Spleen (tissue), 11 donors: ENCODE results near the gene TNFRSF21. TPM values are rescaled to one million over a fixed set of nuclear protein-coding genes. Genes with fewer than 3 reads are reported as not detected.

Source experiments
- DNase-seq: peaks from one replicate; pipeline ENCODE4 v3.0.0-alpha.2; 2020
- H3K27ac ChIP-seq, 8 donors: fragments of 200-600 bp; sonication (generic) in 7 of 8; 1 replicate in 4 of 8; 2 replicates in 4 of 8; pipeline versions ENCODE4 v1.5.0 to v1.8.0; 2016 to 2021; ENCODE audit warnings: inconsistent platforms in 4 of 8, mild to moderate bottlenecking in 4 of 8, moderate library complexity in 1 of 8
- H3K27me3 ChIP-seq, 7 donors: fragments of 200-600 bp; sonication (generic) in 6 of 7; replicated peaks in 1 of 7; 1 replicate in 4 of 7; 2 replicates in 3 of 7; pipeline versions ENCODE4 v1.5.0 to v1.8.0; 2016 to 2021; ENCODE audit warnings: inconsistent platforms in 3 of 7, mild to moderate bottlenecking in 1 of 7
- H3K36me3 ChIP-seq, 6 donors: fragments of 200-600 bp; sonication (generic) in 5 of 6; 1 replicate in 4 of 6; 2 replicates in 2 of 6; pipeline versions ENCODE4 v1.5.0 to v1.8.0; 2016 to 2021; ENCODE audit warnings: inconsistent platforms in 2 of 6
- H3K4me1 ChIP-seq, 6 donors: fragments of 200-600 bp; sonication (generic) in 5 of 6; 1 replicate in 3 of 6; 2 replicates in 3 of 6; pipeline versions ENCODE4 v1.5.0 to v1.8.0; 2016 to 2021; ENCODE audit warnings: inconsistent platforms in 3 of 6
- H3K4me3 ChIP-seq, 8 donors: fragments of 200-600 bp; sonication (generic) in 7 of 8; 1 replicate in 4 of 8; 2 replicates in 4 of 8; pipeline versions ENCODE4 v1.5.0 to v1.8.0; 2016 to 2021; ENCODE audit warnings: inconsistent platforms in 4 of 8, mild to moderate bottlenecking in 4 of 8, moderate library complexity in 2 of 8
- H3K9me3 ChIP-seq, 8 donors: fragments of 200-600 bp; sonication (generic) in 7 of 8; 1 replicate in 4 of 8; 2 replicates in 4 of 8; pipeline versions ENCODE4 v1.5.0 to v1.8.0; 2016 to 2021; ENCODE audit warnings: inconsistent platforms in 4 of 8
- POLR2A ChIP-seq, 3 donors: fragments of 450-650 bp; IDR thresholded peaks; one replicate each; pipeline ENCODE4 v1.5.1; 2017; ENCODE audit warnings: antibody characterized with exemption in 3 of 3, mild to moderate bottlenecking in 1 of 3
- POLR2AphosphoS5 ChIP-seq, 3 donors: sonication (generic); formaldehyde crosslinking; IDR thresholded peaks; one replicate each; pipeline ENCODE4 v1.5.1; 2017; ENCODE audit warnings: antibody characterized with exemption in 3 of 3
- WGBS, 5 donors: extraction: QIAGEN DNeasy Blood & Tissue Kit in 3 of 5; methylation state at CpG; one replicate each; pipeline versions ENCODE4 v1.1.5 to v1.1.7; 2013 to 2018; 5-methylcytosine and 5-hydroxymethylcytosine counted together
- intact Hi-C: fragments of 100-400 bp; cut with DNase I; formaldehyde crosslinking; loops from one replicate; pipeline ENCODE4 v1.15.0; 2023; ENCODE audit warnings: low total_unique reads
- polyA plus RNA-seq, 3 donors: library from polyadenylated mRNA; stranded (reverse); fragments of 200-250 nt; gene quantifications; one replicate each; pipeline ENCODE4 v1.2.1, GENCODE V29; 2013
- total RNA-seq, 7 donors: library from RNA; depleted of rRNA in 3 of 7; stranded (reverse); fragments of >200 nt in 3 of 7; fragmentation: NEBNext Ultra II Directional in 4 of 7; extraction: Animal tissue kit (Norgen Biotek cat#: 25700) in 4 of 7; gene quantifications; one replicate each; pipeline versions ENCODE4 v1.1.0 to v1.2.1, GENCODE V29; 2016 to 2021
- TF ChIP-seq, protein P1 (sequence below), 11 experiments: fragments of 200-600 bp in 7 of 11; fragments of 450-650 bp in 4 of 11; sonication (generic) in 4 of 11; IDR thresholded peaks in 8 of 11; conservative IDR thresholded peaks in 3 of 11; 1 replicate in 7 of 11; 2 replicates in 4 of 11; pipeline versions ENCODE4 v1.4.0 to v1.8.0; 2016 to 2021; ENCODE audit warnings: antibody characterized with exemption in 11 of 11, inconsistent platforms in 4 of 11, mild to moderate bottlenecking in 1 of 11
- donor health status: healthy with polysubstance abuse.
- donor health status: DM: no; HTN: no; CAD: no; lungs with moderate emphysema.
- donor health status: DM: no; HTN: no; CAD: no.
- donor health status: Bipolar disorder and iron deficiency.
- donor health status: healthy.
- donor health status: DM: no; HTN: no; CAD: no.
- donor health status: DM: yes; HTN: yes; CAD: no.

Gene TNFRSF21
- total and polyA plus RNA-seq, 10 donors, result 3.3 to 40.4 (median 23.0) TPM

DNA sequence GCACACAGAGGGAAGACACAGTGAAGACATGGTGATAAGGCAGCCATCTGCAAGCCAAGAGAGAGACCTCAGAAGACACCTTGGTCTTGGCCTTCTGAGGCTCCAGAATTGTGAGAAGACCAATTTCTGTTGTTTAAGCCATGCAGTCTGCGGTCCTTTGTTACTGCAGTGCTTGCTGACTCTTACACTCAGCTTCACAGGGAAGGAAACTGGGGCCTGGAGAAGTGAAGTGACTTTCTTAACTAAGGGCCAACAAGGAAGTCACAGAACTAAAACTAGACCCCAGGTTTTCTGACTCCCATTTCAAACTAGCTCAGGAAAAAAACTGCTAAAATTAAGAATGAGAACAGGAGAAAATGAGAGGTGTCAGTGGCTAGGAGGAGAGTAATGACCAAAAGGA, 74.3 kb downstream of the TNFRSF21 start:
- Histone ChIP-seq H3K36me3 (peaks cover 0 to 3% (median 0%) of the 10 kb centered on the region in 6 donors), H3K9me3 (no peaks in the 10 kb centered on the region), H3K4me1 (peaks cover 0 to 14% (median 0%) of the 10 kb centered on the region in 6 donors), H3K4me3 (no peak overlapping the region), H3K27me3 (no peaks in the 10 kb centered on the region), H3K27ac (peak overlapping the region in 4 of 8 donors; percentile 33 to 65 (median 52))
- DNase-seq, result no peak
- intact Hi-C loops, result no loop called here
- TF ChIP-seq, protein P1, sequence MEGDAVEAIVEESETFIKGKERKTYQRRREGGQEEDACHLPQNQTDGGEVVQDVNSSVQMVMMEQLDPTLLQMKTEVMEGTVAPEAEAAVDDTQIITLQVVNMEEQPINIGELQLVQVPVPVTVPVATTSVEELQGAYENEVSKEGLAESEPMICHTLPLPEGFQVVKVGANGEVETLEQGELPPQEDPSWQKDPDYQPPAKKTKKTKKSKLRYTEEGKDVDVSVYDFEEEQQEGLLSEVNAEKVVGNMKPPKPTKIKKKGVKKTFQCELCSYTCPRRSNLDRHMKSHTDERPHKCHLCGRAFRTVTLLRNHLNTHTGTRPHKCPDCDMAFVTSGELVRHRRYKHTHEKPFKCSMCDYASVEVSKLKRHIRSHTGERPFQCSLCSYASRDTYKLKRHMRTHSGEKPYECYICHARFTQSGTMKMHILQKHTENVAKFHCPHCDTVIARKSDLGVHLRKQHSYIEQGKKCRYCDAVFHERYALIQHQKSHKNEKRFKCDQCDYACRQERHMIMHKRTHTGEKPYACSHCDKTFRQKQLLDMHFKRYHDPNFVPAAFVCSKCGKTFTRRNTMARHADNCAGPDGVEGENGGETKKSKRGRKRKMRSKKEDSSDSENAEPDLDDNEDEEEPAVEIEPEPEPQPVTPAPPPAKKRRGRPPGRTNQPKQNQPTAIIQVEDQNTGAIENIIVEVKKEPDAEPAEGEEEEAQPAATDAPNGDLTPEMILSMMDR (IDR thresholded peaks at IDR 0.05 in 8 of 11, conservative IDR thresholded peaks at IDR 0.05 in 3 of 11), result no peak
- TF ChIP-seq POLR2A (IDR thresholded peaks at IDR 0.05) (no peak), POLR2AphosphoS5 (IDR thresholded peaks at IDR 0.05) (no peak)
- WGBS, 5 donors, result 67 to 91% (median 76%) methylated on average over 1 of the region's 1 CpG

DNA sequence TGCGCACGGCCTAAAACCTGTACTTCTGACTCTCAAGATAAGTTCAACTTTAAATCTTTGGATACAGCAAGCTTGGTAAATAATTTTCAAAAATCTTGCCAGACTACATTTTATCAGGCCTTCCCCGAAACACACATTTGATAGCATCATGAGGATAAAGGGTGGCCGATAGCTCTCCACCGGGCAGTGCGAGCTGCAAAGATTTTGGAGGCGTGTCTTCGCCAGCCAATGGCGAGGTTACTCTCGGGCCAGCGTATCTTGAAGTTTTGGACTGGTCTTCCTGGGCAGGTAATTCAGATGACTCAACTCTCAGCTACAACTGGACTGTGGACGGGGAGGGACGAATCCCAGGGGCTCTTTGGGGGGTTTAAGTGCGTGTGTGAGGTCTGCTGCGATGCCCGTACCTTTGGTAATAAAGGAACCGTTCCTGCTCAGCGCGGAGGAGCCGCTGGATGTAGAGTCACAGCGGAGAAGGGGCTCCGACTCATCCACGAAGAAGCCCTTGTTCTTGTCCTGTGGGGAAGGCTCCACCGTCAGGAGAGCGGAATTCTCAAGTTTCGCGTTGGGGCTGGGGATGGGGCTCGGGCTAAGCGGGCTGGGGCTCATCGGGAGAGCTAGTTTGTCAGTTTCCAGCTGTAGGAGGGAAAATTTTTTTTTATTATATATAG, 75.3 kb downstream of the TNFRSF21 start:
- Histone ChIP-seq H3K4me1 (peaks cover 0 to 14% (median 0%) of the 10 kb centered on the region in 6 donors), H3K9me3 (no peaks in the 10 kb centered on the region), H3K27ac (no peak overlapping the region), H3K4me3 (no peak overlapping the region), H3K36me3 (peaks cover 0 to 3% (median 0%) of the 10 kb centered on the region in 6 donors), H3K27me3 (no peaks in the 10 kb centered on the region)
- intact Hi-C loops, result no loop called here
- WGBS, 5 donors, result 93 to 97% (median 95%) methylated on average over 30 of the region's 30 CpGs
- no peak for DNase-seq
- TF ChIP-seq, protein P1 (IDR thresholded peaks at IDR 0.05 in 8 of 11, conservative IDR thresholded peaks at IDR 0.05 in 3 of 11), result no peak
- no peak for TF ChIP-seq POLR2A (IDR thresholded peaks at IDR 0.05)
- no peak for TF ChIP-seq POLR2AphosphoS5 (IDR thresholded peaks at IDR 0.05)

DNA sequence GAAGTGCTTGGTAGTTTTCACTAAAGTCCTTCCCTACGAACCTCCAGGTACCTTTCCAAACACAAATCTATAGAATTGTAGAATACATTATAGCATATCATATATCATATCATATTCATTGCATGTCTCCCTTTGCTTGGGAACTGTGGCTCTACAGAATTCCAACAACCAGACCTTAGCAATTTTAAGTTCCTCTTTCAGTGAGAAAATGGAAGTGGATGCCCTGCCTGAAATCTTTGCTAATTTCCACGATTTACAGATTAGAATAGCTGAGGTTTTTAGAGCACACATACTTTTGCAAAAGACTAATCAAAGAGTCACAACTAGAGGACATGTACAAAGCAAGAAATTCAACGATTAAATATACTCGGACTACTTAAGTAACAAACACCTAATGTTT, 78.6 kb downstream of the TNFRSF21 start:
- Histone ChIP-seq H3K27ac (no peak overlapping the region), H3K9me3 (peaks cover 0 to 4% (median 0%) of the 10 kb centered on the region in 8 donors), H3K27me3 (no peaks in the 10 kb centered on the region), H3K36me3 (peaks cover 0 to 3% (median 0%) of the 10 kb centered on the region in 6 donors), H3K4me3 (no peak overlapping the region), H3K4me1 (peaks cover 0 to 5% (median 0%) of the 10 kb centered on the region in 6 donors)
- TF ChIP-seq, protein P1 (IDR thresholded peaks at IDR 0.05 in 8 of 11, conservative IDR thresholded peaks at IDR 0.05 in 3 of 11), result no peak
- TF ChIP-seq POLR2AphosphoS5 (IDR thresholded peaks at IDR 0.05) (no peak), POLR2A (IDR thresholded peaks at IDR 0.05) (no peak)
- intact Hi-C loops, result no loop called here
- 78 to 90% (median 83%) methylated on average over 4 of the region's 4 CpGs for WGBS, 5 donors
- DNase-seq, result no peak

DNA sequence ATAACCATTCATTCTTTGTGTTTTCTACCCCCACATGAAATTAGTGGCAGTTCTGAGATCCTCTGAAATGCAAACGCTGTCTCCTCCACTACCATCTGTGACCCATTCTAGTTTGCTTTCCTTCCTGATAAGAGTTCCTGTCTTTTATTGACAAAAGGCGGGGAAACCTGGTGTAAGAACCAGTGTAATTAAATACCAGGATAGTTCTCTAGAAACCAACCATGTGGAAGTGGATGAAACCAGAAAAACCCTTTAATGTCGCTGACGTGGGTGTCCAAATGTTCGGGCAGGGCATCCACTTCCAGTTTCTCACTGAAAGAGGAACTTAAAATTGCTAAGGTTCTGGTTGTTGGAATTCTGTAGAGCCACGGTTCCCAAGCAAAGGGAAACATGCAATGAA, 79.1 kb downstream of the TNFRSF21 start:
- no peak for TF ChIP-seq POLR2A (IDR thresholded peaks at IDR 0.05)
- TF ChIP-seq POLR2AphosphoS5 (IDR thresholded peaks at IDR 0.05), result no peak
- TF ChIP-seq, protein P1 (IDR thresholded peaks at IDR 0.05 in 8 of 11, conservative IDR thresholded peaks at IDR 0.05 in 3 of 11), result no peak
- H3K27me3 ChIP-seq, result no peaks in the 10 kb centered on the region
- peaks cover 0 to 4% (median 0%) of the 10 kb centered on the region in 8 donors for H3K9me3 ChIP-seq
- WGBS, 5 donors, result 59 to 81% (median 64%) methylated on average over 6 of the region's 6 CpGs
- intact Hi-C loops, result no loop called here
- H3K4me1 ChIP-seq, result no peaks in the 10 kb centered on the region
- H3K4me3 ChIP-seq, result no peak overlapping the region
- DNase-seq, result no peak
- peaks cover 0 to 3% (median 0%) of the 10 kb centered on the region in 6 donors for H3K36me3 ChIP-seq
- H3K27ac ChIP-seq, result no peak overlapping the region
